Effector memory CD4-positive, alpha-beta T cell (primary cell): ENCODE data around the gene SLC5A10.
"Not testable (repeated sequence)": the region's sequence is repeated elsewhere in the genome, so short reads cannot be mapped to it uniquely, and the experiment has no call there.

Experiments used
- DNase-seq, 3 donors: peaks; one replicate each; pipeline ENCODE4 v3.0.0-alpha.2; 2020
- H3K27ac ChIP-seq: 2 replicates; pipeline ENCODE4 v1.7.0; 2013; ENCODE audit warnings: mild to moderate bottlenecking, low read length, moderate library complexity; ENCODE audit not compliant: insufficient read depth, poor library complexity, severe bottlenecking
- H3K27me3 ChIP-seq: replicated peaks from 2 replicates; pipeline ENCODE4 v1.7.0; 2013; ENCODE audit warnings: mild to moderate bottlenecking, low read length; ENCODE audit not compliant: insufficient read depth, control insufficient read depth, poor library complexity, severe bottlenecking
- H3K36me3 ChIP-seq: 2 replicates; pipeline ENCODE4 v1.7.0; 2013; ENCODE audit warnings: mild to moderate bottlenecking, low read length, moderate library complexity; ENCODE audit not compliant: control insufficient read depth, insufficient read depth
- H3K4me1 ChIP-seq: 2 replicates; pipeline ENCODE4 v1.7.0; 2013; ENCODE audit warnings: low read length, mild to moderate bottlenecking; ENCODE audit not compliant: control insufficient read depth, insufficient read depth, poor library complexity, severe bottlenecking
- H3K4me3 ChIP-seq: 2 replicates; pipeline ENCODE4 v1.7.0; 2013; ENCODE audit warnings: low read length, low read depth, mild to moderate bottlenecking; ENCODE audit not compliant: insufficient read depth, poor library complexity, severe bottlenecking
- H3K9me3 ChIP-seq: 2 replicates; pipeline ENCODE4 v1.7.0; 2013; ENCODE audit warnings: mild to moderate bottlenecking, low read length, moderate library complexity; ENCODE audit not compliant: control insufficient read depth

The SLC5A10 gene

GRCh38 chr17:19022747-19023146 is 70.8 kb downstream of the SLC5A10 start:
- Histone ChIP-seq H3K27ac (no peak overlapping the region), H3K4me3 (no peak overlapping the region), H3K4me1 (peaks cover 7% of the 10 kb centered on the region), H3K36me3 (peaks cover 25% of the 10 kb centered on the region), H3K27me3 (no peaks in the 10 kb centered on the region), H3K9me3 (no peaks in the 10 kb centered on the region)
- no peak for DNase-seq

- no peak for DNase-seq
- Histone ChIP-seq H3K27me3 (no peaks in the 10 kb centered on the region), H3K36me3 (peaks cover 25% of the 10 kb centered on the region), H3K27ac (peak overlapping the region; percentile 21), H3K9me3 (no peaks in the 10 kb centered on the region), H3K4me1 (peaks cover 7% of the 10 kb centered on the region), H3K4me3 (no peak overlapping the region)
Measured at GRCh38 chr17:19023209-19023999, 71.4 kb downstream of the SLC5A10 start.

- H3K36me3 ChIP-seq: peaks cover 25% of the 10 kb centered on the region
- H3K4me3 ChIP-seq: no peak overlapping the region
- no peaks in the 10 kb centered on the region for H3K27me3 ChIP-seq
- H3K27ac ChIP-seq: peak overlapping the region; percentile 45
- H3K9me3 ChIP-seq: no peaks in the 10 kb centered on the region
- DNase-seq: no peak
- peaks cover 7% of the 10 kb centered on the region for H3K4me1 ChIP-seq
Measured at GRCh38 chr17:19024101-19025078, 72.4 kb downstream of the SLC5A10 start.

- not testable (repeated sequence) for H3K4me1 ChIP-seq, H3K27ac ChIP-seq, H3K4me3 ChIP-seq, H3K9me3 ChIP-seq, DNase-seq, H3K27me3 ChIP-seq, H3K36me3 ChIP-seq
Measured at GRCh38 chr17:19028671-19029070, 76.7 kb downstream of the SLC5A10 start.

- H3K27me3 ChIP-seq, H3K9me3 ChIP-seq, H3K27ac ChIP-seq, H3K36me3 ChIP-seq, H3K4me1 ChIP-seq, H3K4me3 ChIP-seq, DNase-seq: not testable (repeated sequence)
Measured at GRCh38 chr17:19029740-19030139, 77.8 kb downstream of the SLC5A10 start.

DNA sequence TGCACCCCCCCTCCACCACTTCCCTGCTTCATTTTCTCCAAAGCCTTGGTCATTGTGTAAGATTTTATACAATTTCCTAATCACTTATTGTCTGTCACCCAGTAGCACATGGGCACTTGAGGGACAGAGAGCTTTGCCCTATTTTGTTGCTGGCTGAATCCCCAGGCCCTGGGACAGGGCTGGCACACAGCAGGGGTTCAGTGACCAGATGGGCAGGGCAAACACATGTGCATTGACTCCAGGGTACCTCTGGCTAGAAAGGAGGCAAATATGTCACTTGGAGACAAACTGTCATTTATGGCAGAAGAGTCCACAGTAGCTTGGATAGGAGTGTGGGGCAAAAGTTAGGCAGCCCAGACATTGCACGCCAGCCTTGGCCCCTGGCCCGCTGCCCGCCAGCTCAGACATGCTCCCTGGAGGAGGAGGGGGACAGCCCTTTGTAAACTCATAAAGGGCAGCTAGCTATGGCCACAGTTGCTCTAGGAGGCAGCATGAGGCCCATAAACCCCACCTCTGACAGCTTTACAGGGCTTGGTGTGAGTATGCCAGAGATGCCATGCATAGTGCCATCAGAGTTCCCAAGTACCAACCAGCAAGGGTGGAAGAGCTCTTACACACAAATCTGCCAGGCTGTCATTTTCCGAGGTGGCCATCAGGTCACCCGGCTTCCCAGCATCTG is 78.9 kb downstream of the SLC5A10 start:
- not testable (repeated sequence) for H3K36me3 ChIP-seq, H3K4me3 ChIP-seq, H3K27ac ChIP-seq, H3K27me3 ChIP-seq, DNase-seq, H3K4me1 ChIP-seq, H3K9me3 ChIP-seq

- H3K27ac ChIP-seq, H3K36me3 ChIP-seq, H3K9me3 ChIP-seq, H3K4me1 ChIP-seq, H3K4me3 ChIP-seq, H3K27me3 ChIP-seq: not testable (repeated sequence)
- peak in 1 of 3 donors; percentile 18 for DNase-seq
Measured at GRCh38 chr17:19031729-19032128, 79.8 kb downstream of the SLC5A10 start.

GRCh38 chr17:19032377-19032988 is 80.5 kb downstream of the SLC5A10 start:
- H3K9me3 ChIP-seq, H3K4me3 ChIP-seq, DNase-seq, H3K36me3 ChIP-seq, H3K27me3 ChIP-seq, H3K27ac ChIP-seq, H3K4me1 ChIP-seq: not testable (repeated sequence)

GRCh38 chr17:19036186-19036585 is 84.2 kb downstream of the SLC5A10 start:
- not testable (repeated sequence) for H3K36me3 ChIP-seq, DNase-seq, H3K27ac ChIP-seq, H3K4me1 ChIP-seq, H3K9me3 ChIP-seq, H3K4me3 ChIP-seq, H3K27me3 ChIP-seq
